ENCODE results near the gene CACFD1. TPM values are rescaled to one million over a fixed set of nuclear protein-coding genes. Genes with fewer than 3 reads are reported as not detected.

CACFD1 gene
- total and polyA plus RNA-seq, 2 of the 4 experiments (the other 2 are of a cell fraction) = 2.0 to 6.6 TPM

DNA sequence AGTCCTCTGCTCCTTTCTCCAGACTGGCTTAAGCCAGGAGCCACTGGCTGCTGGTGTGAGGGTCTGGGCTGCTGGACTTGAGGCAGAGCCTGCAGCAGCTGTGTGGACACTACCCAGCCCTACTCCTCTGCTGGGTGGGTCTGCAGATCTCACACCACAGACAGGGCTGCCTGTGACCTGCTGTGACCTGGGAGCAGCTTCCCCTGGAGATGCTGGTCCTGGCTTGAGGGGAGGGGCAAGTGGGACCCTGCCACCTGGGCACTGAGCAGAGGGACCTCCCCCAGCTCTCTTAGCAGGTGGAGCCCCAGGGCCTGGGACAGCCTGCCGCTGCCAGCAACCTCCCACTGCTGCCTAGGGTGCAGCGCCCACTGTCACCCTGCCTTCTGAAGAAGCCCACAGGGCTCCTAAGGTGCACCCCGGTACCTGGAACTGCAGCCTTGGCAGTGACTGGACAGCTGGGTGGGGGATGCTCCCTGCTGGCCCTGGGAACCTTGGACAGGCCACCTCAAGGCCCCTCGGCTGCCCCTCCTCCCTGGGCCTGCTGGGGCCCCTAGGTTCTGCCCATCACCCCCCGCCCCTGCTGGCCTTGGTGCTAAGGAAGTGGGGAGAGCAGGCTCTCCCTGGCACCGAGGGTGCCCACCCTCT is 9.1 kb downstream of the CACFD1 start:
- no peak overlapping the region for H2BK120ac ChIP-seq (ENCODE audit: low read depth, low read length)
- no peak overlapping the region for H3K4me2 ChIP-seq (ENCODE audit: low read depth, low read length)
- no peak overlapping the region for H3K4me3 ChIP-seq (ENCODE audit: insufficient read depth, low read depth, low read length)
- H3K56ac ChIP-seq (ENCODE audit: extremely low read depth, insufficient read depth, low read length) = no peak overlapping the region
- H4K8ac ChIP-seq (ENCODE audit: low read depth in 2 of 2, low read length in 2 of 2) = no peak overlapping the region
- WGBS, 2 experiments (ENCODE audit: extremely low coverage in 2 of 2, insufficient read length in 1 of 2) = 100% methylated on average over 2 of the region's 6 CpGs; no CpG with 5 or more reads in 1 of the 2 experiments
- dilution Hi-C loops (cut with HindIII; ENCODE audit: low sequenced_read_pairs, unreplicated experiment) (no loop called here), in situ Hi-C loops (cut with MboI; ENCODE audit: low sequenced_read_pairs) (no loop called here), intact Hi-C loops (cut with micrococcal nuclease) (no loop called here)
- H3K36me3 ChIP-seq (ENCODE audit: control insufficient read depth, insufficient read depth, low read length) = peaks cover 9% of the 10 kb centered on the region
- H3K79me1 ChIP-seq (ENCODE audit: low read depth in 1 of 2, low read length in 2 of 2) = no peaks in the 10 kb centered on the region; a peak in 1 of 4 replicates
- no peaks in the 10 kb centered on the region for H3K9me3 ChIP-seq (ENCODE audit: control insufficient read depth, insufficient read depth, low read length)
- H4K5ac ChIP-seq (ENCODE audit: low read depth, low read length) = no peak overlapping the region
- no peak overlapping the region for H2AK9ac ChIP-seq (replicated peaks; ENCODE audit: low read depth, low read length, poor library complexity)
- no peaks in the 10 kb centered on the region for H3K9me1 ChIP-seq (ENCODE audit: insufficient read depth, low read length)
- ChIA-PET CTCF (interaction anchor here (1.0 kb wide), 1 partner anchor 18 kb away, joined by 3 read pairs; no protein-coding TSS in a partner anchor), POLR2A (ENCODE audit: unreplicated experiment) (no interaction called here)
- H3K9ac ChIP-seq (ENCODE audit: low read depth, low read length) = no peak overlapping the region
- DNase-seq (no peak), ATAC-seq (ENCODE audit: low read depth) (no peak)
- H2AFZ ChIP-seq (replicated peaks; ENCODE audit: low read length, poor library complexity) = no peak overlapping the region
- no peaks in the 10 kb centered on the region for H3K27me3 ChIP-seq (ENCODE audit: control insufficient read depth, insufficient read depth, low read length)
- TF ChIP-seq RCOR1 (IDR thresholded peaks at IDR 0.05; ENCODE audit: insufficient replicate concordance, low read length) (no peak), FOS (IDR thresholded peaks at IDR 0.05; ENCODE audit: low read depth, low read length) (no peak), CEBPB (IDR thresholded peaks at IDR 0.05; ENCODE audit: low read depth, low read length) (no peak), MAZ (IDR thresholded peaks at IDR 0.05; ENCODE audit: borderline replicate concordance, low read depth, low read length) (no peak)
- BruUV-seq (replicated peaks) = no TSS peak
- no peak overlapping the region for H3K14ac ChIP-seq (replicated peaks; ENCODE audit: low read depth, low read length)
- H4K91ac ChIP-seq (ENCODE audit: insufficient read depth, low read depth, low read length) = no peak overlapping the region
- H2BK5ac ChIP-seq (ENCODE audit: low read depth, low read length, poor library complexity, severe bottlenecking) = no peak overlapping the region
- no peak overlapping the region for H2BK20ac ChIP-seq (ENCODE audit: low read depth, low read length)
- H3K18ac ChIP-seq (ENCODE audit: low read depth, low read length) = no peak overlapping the region
- H3K4ac ChIP-seq (ENCODE audit: low read depth, low read length) = no peak overlapping the region
- no peaks in the 10 kb centered on the region for H3K4me1 ChIP-seq (ENCODE audit: control insufficient read depth, insufficient read depth, low read length)
- H4K20me1 ChIP-seq (ENCODE audit: insufficient read depth, low read length) = no peaks in the 10 kb centered on the region
- no peak overlapping the region for H3K23ac ChIP-seq (ENCODE audit: low read depth, low read length)
- H2AK5ac ChIP-seq (ENCODE audit: low read depth, low read length) = no peak overlapping the region
- H2BK15ac ChIP-seq (ENCODE audit: low read depth, low read length) = no peak overlapping the region
- H3K27ac ChIP-seq (ENCODE audit: insufficient read depth, low read length) = no peak overlapping the region

Measured in IMR-90 (cell line).